GM23338 (cell line): ENCODE data around the gene THUMPD2.

ENCODE experiments used
- CTCF ChIP-seq, 2 experiments: fragments of 200-600 bp in 1 of 2; sonication (generic) in 1 of 2; conservative IDR thresholded peaks; 2 replicates each; pipeline versions ENCODE4 v1.5.1 to v1.6.1; 2016 to 2017; ENCODE audit warnings: antibody characterized with exemption in 2 of 2, low read depth in 2 of 2, mild to moderate bottlenecking in 2 of 2, moderate library complexity in 1 of 2
- ETS1 ChIP-seq: IDR thresholded peaks from 2 replicates; pipeline ENCODE4 v1.6.1; 2016; ENCODE audit warnings: antibody characterized with exemption
- EZH2 ChIP-seq: fragments of 200-600 bp; sonication (generic); IDR thresholded peaks from one replicate; pipeline ENCODE4 v1.8.0; 2017; ENCODE audit warnings: antibody characterized with exemption, mild to moderate bottlenecking, low read depth; ENCODE audit not compliant: unreplicated experiment
- POLR2AphosphoS5 ChIP-seq: IDR thresholded peaks from 2 replicates; pipeline ENCODE4 v1.6.1; 2016; ENCODE audit warnings: antibody characterized with exemption, low read depth
- REST ChIP-seq: IDR thresholded peaks from one replicate; pipeline ENCODE4 v1.6.1; 2018; ENCODE audit warnings: antibody characterized with exemption; ENCODE audit not compliant: unreplicated experiment
- ZNF331 ChIP-seq: fragments of 250-450 bp; sonication (Bioruptor Pico); IDR thresholded peaks from 2 replicates; pipeline ENCODE4 v1.5.0; 2020; ENCODE audit warnings: low read depth, mild to moderate bottlenecking, moderate library complexity

- no peak for TF ChIP-seq CTCF (conservative IDR thresholded peaks at IDR 0.05; ENCODE audit: low read depth in 2 of 2)
- TF ChIP-seq ETS1, result no peak
- no peak for TF ChIP-seq REST
- no peak for TF ChIP-seq POLR2AphosphoS5
- no peak for TF ChIP-seq ZNF331 (CRISPR knock-in tag)
- no peak for TF ChIP-seq EZH2
These were observed 27.0 kb upstream of the THUMPD2 start for GRCh38 chr2:39805936-39806608.
